ENCODE measurements around the gene EDNRA. TPM values are rescaled to one million over a fixed set of nuclear protein-coding genes. Genes with fewer than 3 reads are reported as not detected.
"Not testable (repeated sequence)": the region's sequence is repeated elsewhere in the genome, so short reads cannot be mapped to it uniquely, and the experiment has no call there.

The EDNRA gene
- total RNA-seq, result not detected

GRCh38 chr4:147480891-147481576 lies at the start of gene EDNRA:
Gene EDNRA, plus strand, starts transcription at chr4:147481097. Its CDS starts 4,585 bp downstream, at chr4:147485682.
- Mint-ChIP-seq H3K4me1 (ENCODE audit: low read depth in 2 of 2) (no peaks in the 10 kb centered on the region), H3K9me3 (no peaks in the 10 kb centered on the region), H3K27me3 (peaks cover 18 to 46% of the 10 kb centered on the region in 2 donors), H3K4me3 (no peak within 1 kb of the TSS), H3K36me3 (no peaks in the 10 kb centered on the region), H3K27ac (no peak within 1 kb of the TSS)
- DNase-seq (ENCODE audit: low spot score) (no peak), ATAC-seq (no peak)

- H3K27me3 Mint-ChIP-seq, H3K9me3 Mint-ChIP-seq: not testable (repeated sequence)
These were observed 46.5 kb upstream of the EDNRA start for GRCh38 chr4:147434370-147434769.

DNA sequence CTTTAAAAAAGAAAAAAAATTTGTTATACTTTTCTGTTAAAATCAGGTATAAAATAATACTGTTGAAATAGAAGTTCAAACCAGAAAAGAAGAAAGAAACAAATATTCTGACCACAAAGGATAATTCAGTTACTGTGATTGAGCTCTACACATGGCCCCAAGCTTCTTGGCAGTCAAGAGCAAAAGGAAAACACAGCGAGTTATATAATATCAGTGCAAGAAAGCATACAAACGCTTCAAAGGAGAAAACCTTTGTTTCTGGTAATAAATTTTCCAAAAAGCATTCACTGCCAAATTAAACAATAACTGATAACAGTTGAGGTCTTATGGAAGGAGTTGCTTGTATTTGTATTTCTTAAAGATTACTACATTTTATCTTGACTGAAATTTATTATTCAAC lies 40.5 kb upstream of the EDNRA start:
- Mint-ChIP-seq H3K27me3 (no peaks in the 10 kb centered on the region), H3K4me3 (no peak overlapping the region), H3K9me3 (peaks cover 8% of the 10 kb centered on the region), H3K4me1 (ENCODE audit: low read depth in 2 of 2) (no peaks in the 10 kb centered on the region), H3K27ac (no peak overlapping the region), H3K36me3 (peaks cover 4% of the 10 kb centered on the region)
- ATAC-seq, result no peak
- DNase-seq (ENCODE audit: low spot score), result no peak

More at GRCh38 chr4:147434370-147434769, 46.5 kb upstream of the EDNRA start:
- not testable (repeated sequence) for H3K27ac Mint-ChIP-seq; ATAC-seq; H3K4me3 Mint-ChIP-seq; H3K4me1 Mint-ChIP-seq (ENCODE audit: low read depth in 2 of 2); H3K36me3 Mint-ChIP-seq; DNase-seq (ENCODE audit: low spot score)

DNA sequence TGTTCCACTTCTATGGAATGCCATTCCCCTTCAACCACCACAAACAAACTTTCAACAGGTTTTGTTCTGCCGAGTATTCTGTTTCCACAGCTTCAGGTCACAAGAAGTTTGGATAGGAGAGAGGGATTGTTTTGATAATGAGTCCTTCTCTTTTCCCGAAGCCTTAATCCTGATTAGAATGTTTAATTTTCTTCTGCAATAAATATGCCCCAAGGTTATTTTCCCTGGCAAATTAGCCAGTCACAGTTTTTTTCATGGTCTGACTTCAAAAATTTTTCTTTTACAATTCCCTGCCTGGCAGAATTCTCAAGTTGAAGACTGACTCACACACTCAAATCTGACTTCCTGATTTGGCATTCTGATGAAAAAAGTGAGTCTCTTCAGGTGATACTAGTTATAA lies 33.1 kb upstream of the EDNRA start:
- DNase-seq (ENCODE audit: low spot score), result no peak
- H3K27ac Mint-ChIP-seq, result no peak overlapping the region
- no peak for ATAC-seq
- H3K27me3 Mint-ChIP-seq, result no peaks in the 10 kb centered on the region
- H3K4me1 Mint-ChIP-seq (ENCODE audit: low read depth in 2 of 2), result no peaks in the 10 kb centered on the region
- H3K36me3 Mint-ChIP-seq, result no peaks in the 10 kb centered on the region
- no peak overlapping the region for H3K4me3 Mint-ChIP-seq
- peaks cover 5% of the 10 kb centered on the region for H3K9me3 Mint-ChIP-seq

- ATAC-seq (no peak), DNase-seq (ENCODE audit: low spot score) (no peak)
- H3K27ac Mint-ChIP-seq, result no peak overlapping the region
- no peak overlapping the region for H3K4me3 Mint-ChIP-seq
- H3K4me1 Mint-ChIP-seq (ENCODE audit: low read depth in 2 of 2), result no peaks in the 10 kb centered on the region
- no peaks in the 10 kb centered on the region for H3K27me3 Mint-ChIP-seq
- no peaks in the 10 kb centered on the region for H3K9me3 Mint-ChIP-seq
- no peaks in the 10 kb centered on the region for H3K36me3 Mint-ChIP-seq
These were observed 27.2 kb upstream of the EDNRA start for GRCh38 chr4:147453561-147454141.

- no peak for DNase-seq (ENCODE audit: low spot score)
- no peak overlapping the region for H3K27ac Mint-ChIP-seq
These were observed 24.2 kb upstream of the EDNRA start for GRCh38 chr4:147456706-147457105.

GRCh38 chr4:147461161-147461560 lies 19.7 kb upstream of the EDNRA start:
- H3K4me1 Mint-ChIP-seq (ENCODE audit: low read depth in 2 of 2), result no peaks in the 10 kb centered on the region
- peaks cover 12% of the 10 kb centered on the region for H3K9me3 Mint-ChIP-seq
- H3K4me3 Mint-ChIP-seq, result no peak overlapping the region
- ATAC-seq (no peak), DNase-seq (ENCODE audit: low spot score) (no peak)
- H3K27ac Mint-ChIP-seq, result no peak overlapping the region
- H3K27me3 Mint-ChIP-seq, result no peaks in the 10 kb centered on the region
- H3K36me3 Mint-ChIP-seq, result no peaks in the 10 kb centered on the region

More at GRCh38 chr4:147456706-147457105, 24.2 kb upstream of the EDNRA start:
- H3K36me3 Mint-ChIP-seq, result no peaks in the 10 kb centered on the region
- no peak overlapping the region for H3K4me3 Mint-ChIP-seq
- H3K27me3 Mint-ChIP-seq, result no peaks in the 10 kb centered on the region
- H3K9me3 Mint-ChIP-seq, result no peaks in the 10 kb centered on the region
- no peak for ATAC-seq
- H3K4me1 Mint-ChIP-seq (ENCODE audit: low read depth in 2 of 2), result no peaks in the 10 kb centered on the region

GRCh38 chr4:147463065-147463464 lies 17.8 kb upstream of the EDNRA start:
- H3K27ac Mint-ChIP-seq, result no peak overlapping the region
- H3K9me3 Mint-ChIP-seq, result peaks cover 12% of the 10 kb centered on the region
- H3K4me1 Mint-ChIP-seq (ENCODE audit: low read depth in 2 of 2), result no peaks in the 10 kb centered on the region
- H3K36me3 Mint-ChIP-seq, result no peaks in the 10 kb centered on the region
- no peak for DNase-seq (ENCODE audit: low spot score)
- no peak for ATAC-seq
- no peaks in the 10 kb centered on the region for H3K27me3 Mint-ChIP-seq
- no peak overlapping the region for H3K4me3 Mint-ChIP-seq

DNA sequence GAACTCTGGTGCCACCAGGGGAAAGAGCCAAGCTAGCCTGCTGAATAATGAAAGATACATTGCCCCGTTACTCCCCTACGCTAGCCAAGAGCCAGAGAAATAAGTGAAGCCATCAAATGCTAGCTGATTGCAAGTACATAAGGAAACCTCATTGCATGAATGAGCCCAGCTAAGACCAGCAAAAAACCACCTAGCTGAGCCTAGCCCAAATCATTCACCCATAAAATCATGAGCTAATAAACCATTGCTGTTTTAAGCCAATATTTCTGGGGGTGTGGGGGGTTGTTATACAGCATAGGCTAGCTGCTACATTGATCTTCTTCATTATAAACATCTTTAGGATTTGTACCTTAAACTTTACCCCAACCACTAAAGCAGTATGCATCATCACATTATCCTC lies 15.4 kb upstream of the EDNRA start:
- Mint-ChIP-seq H3K4me1 (ENCODE audit: low read depth in 2 of 2) (no peaks in the 10 kb centered on the region), H3K27me3 (no peaks in the 10 kb centered on the region), H3K9me3 (peaks cover 21% of the 10 kb centered on the region), H3K4me3 (no peak overlapping the region), H3K27ac (no peak overlapping the region), H3K36me3 (no peaks in the 10 kb centered on the region)
- ATAC-seq, result no peak
- DNase-seq (ENCODE audit: low spot score), result no peak

GRCh38 chr4:147477439-147477838 lies 3.5 kb upstream of the EDNRA start:
- Mint-ChIP-seq H3K27me3 (peaks cover 19 to 44% of the 10 kb centered on the region in 2 donors), H3K4me3 (no peak overlapping the region), H3K36me3 (no peaks in the 10 kb centered on the region), H3K4me1 (ENCODE audit: low read depth in 2 of 2) (no peaks in the 10 kb centered on the region), H3K27ac (no peak overlapping the region), H3K9me3 (peaks cover 3% of the 10 kb centered on the region)
- no peak for DNase-seq (ENCODE audit: low spot score)
- no peak for ATAC-seq

DNA sequence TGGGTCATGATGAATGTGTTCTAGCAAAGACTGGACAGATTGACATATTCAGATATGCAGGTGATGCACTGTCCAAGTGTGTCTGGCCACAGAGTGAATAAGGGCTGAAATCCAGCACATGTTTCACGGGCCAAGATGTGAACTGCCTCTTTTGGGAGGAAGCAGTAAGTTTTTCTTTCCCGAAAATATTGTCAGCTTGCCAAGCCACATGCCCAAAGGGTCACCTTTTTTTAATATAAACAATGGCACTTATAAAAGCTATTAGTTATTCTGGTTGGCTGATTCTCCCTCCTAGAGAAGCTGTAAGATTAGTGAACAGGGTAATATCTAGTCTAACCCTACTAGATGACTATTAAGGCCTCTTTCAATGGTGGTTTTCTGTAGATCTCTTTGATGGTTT lies 1.5 kb upstream of the EDNRA start:
- H3K4me3 Mint-ChIP-seq, result no peak overlapping the region
- ATAC-seq, result no peak
- H3K36me3 Mint-ChIP-seq, result no peaks in the 10 kb centered on the region
- H3K27ac Mint-ChIP-seq, result no peak overlapping the region
- H3K27me3 Mint-ChIP-seq, result peaks cover 19 to 47% of the 10 kb centered on the region in 2 donors
- peaks cover 3% of the 10 kb centered on the region for H3K9me3 Mint-ChIP-seq
- H3K4me1 Mint-ChIP-seq (ENCODE audit: low read depth in 2 of 2), result no peaks in the 10 kb centered on the region
- DNase-seq (ENCODE audit: low spot score), result no peak

DNA sequence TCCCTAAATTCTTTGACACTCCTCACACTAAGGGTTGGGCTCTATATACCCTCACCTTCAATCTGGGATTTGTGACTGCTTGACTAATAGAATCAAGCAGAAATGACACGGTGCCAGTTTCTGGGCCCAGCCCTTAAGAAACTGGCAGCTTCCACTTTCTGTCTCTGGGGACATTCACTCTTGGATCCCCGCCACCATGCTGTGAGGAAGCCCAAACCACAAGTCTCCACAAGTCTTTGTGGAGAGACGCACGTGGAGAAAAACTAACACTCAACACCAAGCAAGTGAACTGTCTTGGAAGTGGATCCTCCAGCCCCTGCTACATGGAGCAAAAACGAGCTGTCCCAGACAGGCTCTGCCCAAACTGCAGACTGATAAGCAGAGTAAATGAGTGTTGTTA lies 1.1 kb upstream of the EDNRA start:
- ATAC-seq (no peak), DNase-seq (ENCODE audit: low spot score) (no peak)
- H3K4me1 Mint-ChIP-seq (ENCODE audit: low read depth in 2 of 2), result no peaks in the 10 kb centered on the region
- H3K36me3 Mint-ChIP-seq, result no peaks in the 10 kb centered on the region
- H3K27ac Mint-ChIP-seq, result no peak overlapping the region
- H3K27me3 Mint-ChIP-seq, result peaks cover 19 to 47% of the 10 kb centered on the region in 2 donors
- no peak overlapping the region for H3K4me3 Mint-ChIP-seq
- peaks cover 3% of the 10 kb centered on the region for H3K9me3 Mint-ChIP-seq

DNA sequence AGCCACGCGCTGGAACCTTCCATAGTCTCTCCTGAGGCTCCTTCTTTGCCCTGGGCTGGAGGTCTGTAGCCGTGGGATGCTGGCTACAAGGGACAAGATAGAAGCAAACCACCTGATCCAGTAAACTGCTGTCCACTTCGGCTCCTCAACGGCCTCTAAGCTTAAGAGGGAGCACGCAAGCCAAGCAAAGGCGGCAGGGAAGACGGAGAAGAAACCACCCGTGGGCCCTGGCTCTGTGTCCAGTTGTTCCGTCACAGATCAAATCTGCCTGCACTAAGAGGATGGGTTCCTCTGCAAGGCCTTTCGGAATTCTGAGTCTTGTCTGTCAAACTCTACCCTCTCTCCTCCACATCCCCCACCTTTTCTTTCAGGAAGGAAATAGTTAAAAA lies 401 bp upstream of the EDNRA start:
- H3K9me3 Mint-ChIP-seq, result peaks cover 2% of the 10 kb centered on the region
- peaks cover 20 to 51% of the 10 kb centered on the region in 2 donors for H3K27me3 Mint-ChIP-seq
- H3K27ac Mint-ChIP-seq, result no peak overlapping the region
- DNase-seq (ENCODE audit: low spot score) (no peak), ATAC-seq (no peak)
- no peaks in the 10 kb centered on the region for H3K36me3 Mint-ChIP-seq
- no peaks in the 10 kb centered on the region for H3K4me1 Mint-ChIP-seq (ENCODE audit: low read depth in 2 of 2)
- no peak overlapping the region for H3K4me3 Mint-ChIP-seq

GRCh38 chr4:147481577-147482109 lies 746 bp downstream of the EDNRA start:
- Mint-ChIP-seq H3K4me3 (no peak overlapping the region), H3K9me3 (no peaks in the 10 kb centered on the region), H3K36me3 (no peaks in the 10 kb centered on the region), H3K27ac (no peak overlapping the region), H3K27me3 (peaks cover 18 to 45% of the 10 kb centered on the region in 2 donors), H3K4me1 (ENCODE audit: low read depth in 2 of 2) (no peaks in the 10 kb centered on the region)
- ATAC-seq, result no peak
- no peak for DNase-seq (ENCODE audit: low spot score)

Data from natural killer cell treated with Interleukin-12 subunit alpha and Interleukin-12 subunit beta and Interleukin-15 and Interleukin-18, amount 100 ng/mL, for 72 hours (primary cell).